HepG2 (cell line): ENCODE data around the gene DPP7. TPM values are rescaled to one million over a fixed set of nuclear protein-coding genes. Genes with fewer than 3 reads are reported as not detected.

Experiments
- ATAC-seq: fragments of 200-7000 bp; cut with Tn5 transposase; 3 replicates; pipeline ENCODE4 v1.9.1; 2020; ENCODE audit warnings: mild to moderate bottlenecking, moderate library complexity
- BruUV-seq: library from RNA; stranded (reverse); fragments of 400-500 nt; replicated peaks from 2 replicates; lab custom pipeline; 2021; lab: Mats Ljungman, UMichigan
- CTCF ChIA-PET: fragments of 300-600 bp; formaldehyde crosslinking; extraction: SDS; loops from one replicate; lab custom pipeline; 2021; ENCODE audit warnings: low total read pairs, inconsistent platforms, low intra/inter-chr PET ratio; lab: Yijun Ruan, JAX
- POLR2A ChIA-PET: fragments of 350-600 bp; sonication (Branson Sonifier 250); formaldehyde crosslinking; loops from one replicate; lab custom pipeline; 2020; ENCODE audit warnings: antibody characterized with exemption, inconsistent platforms; lab: Yijun Ruan, JAX
- DNase-seq: peaks from one replicate; pipeline ENCODE4 v3.0.0-alpha.2; 2015; ENCODE audit warnings: low spot score
- FAIRE-seq: peaks from 3 replicates; lab custom pipeline; 2011; peaks lifted over from hg19 to GRCh38; lab: Jason Lieb, UNC
- H2AFZ ChIP-seq: one replicate; pipeline ENCODE4 v1.6.1; 2011; ENCODE audit warnings: low read length, inconsistent platforms
- H3K27ac ChIP-seq: fragments of 300-600 bp; 3 replicates; pipeline ENCODE4 v1.8.0; 2011; ENCODE audit warnings: mixed run types, mild to moderate bottlenecking, mixed read lengths, low read length, inconsistent platforms; ENCODE audit not compliant: insufficient read depth; ENCODE audit errors: extremely low read length
- H3K27me3 ChIP-seq, 2 experiments: fragments of 200-600 bp in 1 of 2; 2 replicates in 1 of 2; 3 replicates in 1 of 2; pipeline versions ENCODE4 v1.6.0 to v1.8.0; 2011; ENCODE audit warnings: low read length in 2 of 2, mild to moderate bottlenecking in 2 of 2, moderate library complexity in 2 of 2, inconsistent platforms in 1 of 2; ENCODE audit not compliant: insufficient read depth in 2 of 2, control insufficient read depth in 1 of 2
- H3K36me3 ChIP-seq, 2 experiments: fragments of 200-600 bp in 1 of 2; replicated peaks in 1 of 2; 2 replicates in 1 of 2; 3 replicates in 1 of 2; pipeline versions ENCODE4 v1.5.1 to v1.8.0; 2011; ENCODE audit warnings: low read length in 2 of 2, inconsistent platforms in 1 of 2; ENCODE audit not compliant: insufficient read depth in 2 of 2, control insufficient read depth in 1 of 2
- H3K4me1 ChIP-seq: 2 replicates; pipeline ENCODE4 v1.5.1; 2012; ENCODE audit warnings: low read length, inconsistent platforms; ENCODE audit not compliant: insufficient read depth
- H3K4me2 ChIP-seq: 2 replicates; pipeline ENCODE4 v1.6.0; 2011; ENCODE audit warnings: low read depth, low read length, inconsistent platforms
- H3K4me3 ChIP-seq, 3 experiments: fragments of 200-600 bp in 1 of 3; sonication (generic), shearing (Covaris generic) in 1 of 3; replicated peaks in 1 of 3; 2 replicates each; pipeline ENCODE4 v1.5.1; 2011 to 2016; ENCODE audit warnings: low read length in 3 of 3, inconsistent platforms in 2 of 3, low read depth in 2 of 3, mild to moderate bottlenecking in 2 of 3, control low read depth in 1 of 3, mixed read lengths in 1 of 3; ENCODE audit not compliant: insufficient read depth in 1 of 3
- H3K79me2 ChIP-seq: one replicate; pipeline ENCODE4 v1.6.1; 2011; ENCODE audit warnings: low read length, inconsistent platforms; ENCODE audit not compliant: insufficient read depth
- H3K9ac ChIP-seq: 2 replicates; pipeline ENCODE4 v1.6.0; 2011; ENCODE audit warnings: mild to moderate bottlenecking, low read depth, low read length, inconsistent platforms; ENCODE audit not compliant: insufficient read depth
- H3K9me3 ChIP-seq: 2 replicates; pipeline ENCODE4 v1.5.1; 2012; ENCODE audit warnings: mild to moderate bottlenecking, low read length
- H4K20me1 ChIP-seq: 2 replicates; pipeline ENCODE4 v1.6.0; 2011; ENCODE audit warnings: inconsistent platforms, mild to moderate bottlenecking, low read length, moderate library complexity; ENCODE audit not compliant: insufficient read depth
- ATAD3A ChIP-seq: sonication (generic); formaldehyde crosslinking; IDR thresholded peaks from 2 replicates; pipeline ENCODE4 v1.4.0; 2020; ENCODE audit warnings: missing genetic modification reagents
- MAF1 ChIP-seq: sonication (generic); formaldehyde crosslinking; IDR thresholded peaks from 2 replicates; pipeline ENCODE4 v1.5.0; 2020; ENCODE audit warnings: missing genetic modification reagents, borderline replicate concordance
- PAWR ChIP-seq: sonication (generic); formaldehyde crosslinking; IDR thresholded peaks from 2 replicates; pipeline ENCODE4 v1.4.0; 2020; ENCODE audit warnings: missing genetic modification reagents, mild to moderate bottlenecking, borderline replicate concordance
- RAD51 ChIP-seq: fragments of 450-650 bp; IDR thresholded peaks from 2 replicates; pipeline ENCODE4 v1.6.1; 2016; ENCODE audit warnings: borderline replicate concordance
- TP53 ChIP-seq: sonication (generic); formaldehyde crosslinking; conservative IDR thresholded peaks from 2 replicates; pipeline ENCODE4 v1.4.0; 2020; ENCODE audit warnings: missing genetic modification reagents
- USF2 ChIP-seq, 2 experiments: sonication (generic) in 1 of 2; formaldehyde crosslinking in 1 of 2; IDR thresholded peaks; 2 replicates each; pipeline versions ENCODE4 v1.5.1 to v1.6.1; 2011 to 2020; ENCODE audit warnings: borderline replicate concordance in 1 of 2, low read depth in 1 of 2, low read length in 1 of 2, mild to moderate bottlenecking in 1 of 2, missing genetic modification reagents in 1 of 2, moderate library complexity in 1 of 2
- WGBS: methylation state at CpG from one replicate; pipeline ENCODE4 v1.1.6; 2017; ENCODE audit warnings: low lambda C conversion rate; 5-methylcytosine and 5-hydroxymethylcytosine counted together
- in situ Hi-C: cut with HindIII; loops from 2 replicates; pipeline ENCODE4 v1.10.0; 2017; ENCODE audit warnings: low pct_unique_long_range_greater_than_20kb; ENCODE audit not compliant: extremely low pct_ligation_motif_present
- intact Hi-C: fragments of 100-400 bp; cut with micrococcal nuclease; formaldehyde crosslinking; loops from one replicate; pipeline ENCODE4 v1.10.0; 2022; ENCODE audit not compliant: unreplicated experiment
- polyA plus RNA-seq, 8 experiments: library from polyadenylated mRNA; depleted of rRNA in 3 of 8; stranded (reverse) in 7 of 8; unstranded in 1 of 8; fragments of >200 nt; fragmentation: Illumina TruSeq in 4 of 8; extraction: Trizol in 4 of 8; gene quantifications; 2 replicates each; pipeline versions ENCODE4 v1.2.1 to v1.2.3, GENCODE V29; 2011 to 2016; ENCODE audit warnings: low read depth in 4 of 8, missing spikeins in 1 of 8, mixed read lengths in 1 of 8; ENCODE audit not compliant: insufficient read depth in 1 of 8
- total RNA-seq, 5 experiments: library from RNA; depleted of rRNA; stranded (reverse); fragments of >200 nt; fragmentation: Illumina TruSeq; extraction: Trizol; gene quantifications; 2 replicates each; pipeline ENCODE4 v1.2.3, GENCODE V29; 2016; ENCODE audit warnings: low read depth in 1 of 5

DPP7 gene
- total and polyA plus RNA-seq, 2 of the 13 experiments (the other 11 are each of a cell fraction or from before 2014, with no cell fraction given), result 1.2 to 4.5 TPM

GRCh38 chr9:137089232-137089947, 25.1 kb downstream of the DPP7 start:
- FAIRE-seq (no peak), DNase-seq (no peak), ATAC-seq (no peak)
- ChIA-PET POLR2A (no interaction called here), CTCF (no interaction called here)
- Histone ChIP-seq H3K27me3 (no peaks in the 10 kb centered on the region; a peak in 1 of 5 replicates), H2AFZ (no peak overlapping the region), H3K4me3 (no peak overlapping the region), H3K27ac (no peak overlapping the region), H3K9ac (no peak overlapping the region), H3K4me2 (no peak overlapping the region), H3K9me3 (no peaks in the 10 kb centered on the region), H4K20me1 (no peaks in the 10 kb centered on the region), H3K79me2 (peaks cover 8% of the 10 kb centered on the region), H3K4me1 (peaks cover 42% of the 10 kb centered on the region), H3K36me3 (peaks cover 3 to 11% of the 10 kb centered on the region in 2 experiments; a peak in 2 of 5 replicates)
- no TSS peak for BruUV-seq
- WGBS, result 91% methylated on average over 11 of the region's 11 CpGs
- intact Hi-C loops (no loop called here), in situ Hi-C loops (no loop called here)
- TF ChIP-seq TP53 (CRISPR knock-in tag) (no peak), PAWR (CRISPR knock-in tag) (no peak), RAD51 (no peak), USF2 (IDR thresholded peaks at IDR 0.05; ENCODE audit: low read depth, low read length) (no peak), USF2 (CRISPR knock-in tag; IDR thresholded peaks at IDR 0.05; ENCODE audit: borderline replicate concordance) (no peak), MAF1 (no peak), ATAD3A (CRISPR knock-in tag) (no peak)
